Testis (tissue), 3 donors: Measurements from ENCODE around the gene TBC1D5. TPM values are rescaled to one million over a fixed set of nuclear protein-coding genes. Genes with fewer than 3 reads are reported as not detected.

ENCODE experiments used
- DNase-seq: peaks from one replicate; pipeline ENCODE4 v3.0.0-alpha.2; 2019
- H3K27ac ChIP-seq, 2 donors: fragments of 200-600 bp; sonication (generic); one replicate each; pipeline ENCODE4 v1.5.1; 2019
- H3K27me3 ChIP-seq: fragments of 200-600 bp; sonication (generic); one replicate; pipeline ENCODE4 v1.5.1; 2019
- H3K36me3 ChIP-seq: fragments of 200-600 bp; sonication (generic); one replicate; pipeline ENCODE4 v1.5.1; 2017; ENCODE audit warnings: low read depth; ENCODE audit errors: missing control alignments
- H3K4me1 ChIP-seq: fragments of 200-600 bp; sonication (generic); one replicate; pipeline ENCODE4 v1.5.1; 2019
- H3K4me3 ChIP-seq, 2 donors: fragments of 200-600 bp; sonication (generic); one replicate each; pipeline ENCODE4 v1.5.1; 2017 to 2019
- H3K9me3 ChIP-seq: fragments of 200-600 bp; sonication (generic); one replicate; pipeline ENCODE4 v1.5.1; 2017
- CTCF ChIP-seq, 3 experiments: fragments of 450-650 bp in 2 of 3; fragments of 200-600 bp in 1 of 3; sonication (generic) in 1 of 3; IDR thresholded peaks; one replicate each; pipeline ENCODE4 v1.5.1; 2016 to 2019; ENCODE audit warnings: antibody characterized with exemption in 3 of 3, mild to moderate bottlenecking in 2 of 3, moderate library complexity in 1 of 3
- POLR2A ChIP-seq: fragments of 450-650 bp; IDR thresholded peaks from one replicate; pipeline ENCODE4 v1.6.1; 2017; ENCODE audit warnings: antibody characterized with exemption, mild to moderate bottlenecking, moderate library complexity
- WGBS, 2 donors: methylation state at CpG; one replicate each; pipeline ENCODE4 v1.1.5; 2018; 5-methylcytosine and 5-hydroxymethylcytosine counted together
- intact Hi-C: fragments of 100-400 bp; cut with DNase I; formaldehyde crosslinking; loops from one replicate; pipeline ENCODE4 v1.15.1; 2023; ENCODE audit warnings: low total_unique reads
- polyA plus RNA-seq: library from polyadenylated mRNA; stranded (reverse); fragments of 350-450 nt; fragmentation: Illumina TruSeq; extraction: RNeasy Lipid Tissue Mini Kit (QIAGEN cat#74804); gene quantifications from one replicate; pipeline ENCODE4 v1.2.3, GENCODE V29; 2014; ENCODE audit warnings: low read depth, low replicate concordance; ENCODE audit not compliant: insufficient read depth
- total RNA-seq, 2 donors: library from RNA; depleted of rRNA; stranded (reverse); fragments of >200 nt; gene quantifications; one replicate each; pipeline ENCODE4 v1.2.3, GENCODE V29; 2016

TBC1D5 gene
- total and polyA plus RNA-seq, 3 donors from 2014 or later, result 47.8 to 98.1 (median 95.4) TPM

GRCh38 chr3:17743658-17743995 is 1.2 kb upstream of the TBC1D5 start:
- intact Hi-C loops, result no loop called here
- 21 to 26% methylated on average over 1 of the region's 1 CpG for WGBS, 2 donors
- DNase-seq, result no peak
- Histone ChIP-seq H3K9me3 (no peaks in the 10 kb centered on the region), H3K36me3 (no peaks in the 10 kb centered on the region), H3K4me1 (peaks cover 7% of the 10 kb centered on the region), H3K27me3 (no peaks in the 10 kb centered on the region), H3K27ac (peak overlapping the region in 1 of 2 donors; percentile 98), H3K4me3 (no peak overlapping the region)
- TF ChIP-seq CTCF (IDR thresholded peaks at IDR 0.05) (no peak), POLR2A (no peak)

- intact Hi-C loops, result no loop called here
- Histone ChIP-seq H3K36me3 (no peaks in the 10 kb centered on the region), H3K4me1 (peaks cover 7% of the 10 kb centered on the region), H3K9me3 (no peaks in the 10 kb centered on the region), H3K27me3 (no peaks in the 10 kb centered on the region), H3K4me3 (peak overlapping the region; percentile 92 to 97), H3K27ac (peak overlapping the region; percentile 98)
- no peak for DNase-seq
- WGBS, 2 donors, result 0 to 1% methylated on average over 8 to 12 of the region's 12 CpGs
- TF ChIP-seq CTCF (IDR thresholded peaks at IDR 0.05) (no peak), POLR2A (no peak)
Measured at GRCh38 chr3:17742880-17743657, 638 bp upstream of the TBC1D5 start.

GRCh38 chr3:17741621-17742101 is 770 bp downstream of the TBC1D5 start:
- intact Hi-C loops, result no loop called here
- 0 to 1% methylated on average over 17 of the region's 17 CpGs for WGBS, 2 donors
- Histone ChIP-seq H3K9me3 (no peaks in the 10 kb centered on the region), H3K27ac (peak overlapping the region; percentile 98), H3K4me1 (peaks cover 7% of the 10 kb centered on the region), H3K4me3 (peak overlapping the region; percentile 92 to 97), H3K36me3 (no peaks in the 10 kb centered on the region), H3K27me3 (no peaks in the 10 kb centered on the region)
- TF ChIP-seq CTCF (IDR thresholded peaks at IDR 0.05) (peak in 1 of 3 experiments; percentile 33), POLR2A (no peak)
- peak; percentile 79 for DNase-seq

- no peak for DNase-seq
- Histone ChIP-seq H3K27ac (peak overlapping the region; percentile 0 to 98), H3K27me3 (no peaks in the 10 kb centered on the region), H3K36me3 (no peaks in the 10 kb centered on the region), H3K4me1 (peaks cover 7% of the 10 kb centered on the region), H3K9me3 (no peaks in the 10 kb centered on the region), H3K4me3 (no peak overlapping the region)
- no peak for TF ChIP-seq POLR2A
- TF ChIP-seq CTCF (IDR thresholded peaks at IDR 0.05), result no peak
- intact Hi-C loops, result no loop called here
- 20 to 37% methylated on average over 3 of the region's 3 CpGs for WGBS, 2 donors
Measured at GRCh38 chr3:17740721-17741141, 1.7 kb downstream of the TBC1D5 start.

GRCh38 chr3:17738921-17739320 is 3.5 kb downstream of the TBC1D5 start:
- intact Hi-C loops, result no loop called here
- H3K27me3 ChIP-seq, result no peaks in the 10 kb centered on the region
- no peak for DNase-seq
- no peaks in the 10 kb centered on the region for H3K9me3 ChIP-seq
- peaks cover 7% of the 10 kb centered on the region for H3K4me1 ChIP-seq
- H3K27ac ChIP-seq, result no peak overlapping the region
- H3K4me3 ChIP-seq, result no peak overlapping the region
- no peaks in the 10 kb centered on the region for H3K36me3 ChIP-seq
- WGBS, 2 donors, result 64 to 74% methylated on average over 2 of the region's 2 CpGs
- TF ChIP-seq POLR2A (no peak), CTCF (IDR thresholded peaks at IDR 0.05) (no peak)
